ENCODE measurements around the gene ATG4B.
"Not testable (repeated sequence)": the region's sequence is repeated elsewhere in the genome, so short reads cannot be mapped to it uniquely, and the experiment has no call there.

ATG4B gene

GRCh38 chr2:241640165-241640795, 2.8 kb downstream of the ATG4B start:
- DNase-seq (ENCODE audit: low spot score), result no peak

GRCh38 chr2:241641631-241642030, 4.1 kb downstream of the ATG4B start:
- no peak for DNase-seq (ENCODE audit: low spot score)

- DNase-seq (ENCODE audit: low spot score), result no peak
These were observed 7.8 kb downstream of the ATG4B start for GRCh38 chr2:241645056-241645914.

- no peak for DNase-seq (ENCODE audit: low spot score)
These were observed 8.6 kb downstream of the ATG4B start for GRCh38 chr2:241645915-241646645.

GRCh38 chr2:241648453-241648852, 11.0 kb downstream of the ATG4B start:
- no peak for DNase-seq (ENCODE audit: low spot score)

- DNase-seq (ENCODE audit: low spot score), result no peak
These were observed 11.9 kb downstream of the ATG4B start for GRCh38 chr2:241649404-241649803.

GRCh38 chr2:241649927-241650326, 12.4 kb downstream of the ATG4B start:
- DNase-seq (ENCODE audit: low spot score), result no peak

GRCh38 chr2:241652142-241652541, 14.6 kb downstream of the ATG4B start:
- DNase-seq (ENCODE audit: low spot score), result no peak

GRCh38 chr2:241652722-241653121, 15.2 kb downstream of the ATG4B start:
- no peak for DNase-seq (ENCODE audit: low spot score)

GRCh38 chr2:241653210-241653750, 15.8 kb downstream of the ATG4B start:
- no peak for DNase-seq (ENCODE audit: low spot score)

GRCh38 chr2:241654551-241654950, 17.1 kb downstream of the ATG4B start:
- DNase-seq (ENCODE audit: low spot score), result no peak

GRCh38 chr2:241655516-241656189, 18.2 kb downstream of the ATG4B start:
- no peak for DNase-seq (ENCODE audit: low spot score)

- DNase-seq (ENCODE audit: low spot score), result no peak
These were observed 18.8 kb downstream of the ATG4B start for GRCh38 chr2:241656190-241656741.

- no peak for DNase-seq (ENCODE audit: low spot score)
These were observed 20.3 kb downstream of the ATG4B start for GRCh38 chr2:241657786-241658254.

GRCh38 chr2:241658296-241658695, 20.8 kb downstream of the ATG4B start:
- DNase-seq (ENCODE audit: low spot score), result no peak

- peak; percentile 69 for DNase-seq (ENCODE audit: low spot score)
These were observed 21.8 kb downstream of the ATG4B start for GRCh38 chr2:241659150-241659739.

- no peak for DNase-seq (ENCODE audit: low spot score)
These were observed 23.2 kb downstream of the ATG4B start for GRCh38 chr2:241660593-241661213.

- DNase-seq (ENCODE audit: low spot score), result not testable (repeated sequence)
These were observed 25.2 kb downstream of the ATG4B start for GRCh38 chr2:241662731-241663130.

GRCh38 chr2:241665731-241666440, 28.4 kb downstream of the ATG4B start:
- no peak for DNase-seq (ENCODE audit: low spot score)

Data from globus pallidus (tissue), 1 donor.